Measurements from ENCODE around the gene IFT20. TPM values are rescaled to one million over a fixed set of nuclear protein-coding genes. Genes with fewer than 3 reads are reported as not detected.

Gene IFT20
- total RNA-seq, 1 donor from 2014 or later = 25.9 TPM

- no peak overlapping the region for H3K4me3 Mint-ChIP-seq
- no peak overlapping the region for H3K27ac Mint-ChIP-seq
- peaks cover 14% of the 10 kb centered on the region for H3K36me3 Mint-ChIP-seq (ENCODE audit: low read depth)
- H3K27me3 Mint-ChIP-seq = no peaks in the 10 kb centered on the region
- ChIA-PET CTCF (interaction anchor here (0.8 kb wide), 1 partner anchor 10 kb away, joined by 3 read pairs; the partner anchor contains the start of gene POLDIP2), POLR2A (interaction anchor here (1.6 kb wide), 1 partner anchor 11 kb away, joined by 4 read pairs; the partner anchor contains the start of gene POLDIP2)
- H3K4me1 Mint-ChIP-seq = peaks cover 20% of the 10 kb centered on the region
- H3K9me3 Mint-ChIP-seq = no peaks in the 10 kb centered on the region
- ATAC-seq (ENCODE audit: low read depth) = no peak
- TF ChIP-seq CTCF (IDR thresholded peaks at IDR 0.05) = no peak
- DNase-seq = no peak
- intact Hi-C loops (cut with micrococcal nuclease) = no loop called here
Observed at GRCh38 chr17:28368306-28368831, 33.1 kb upstream of the IFT20 start.

- ChIA-PET CTCF (interaction anchor here (0.8 kb wide), 1 partner anchor 10 kb away, joined by 3 read pairs; the partner anchor contains the start of gene POLDIP2), POLR2A (interaction anchor here (1.6 kb wide), 1 partner anchor 11 kb away, joined by 4 read pairs; the partner anchor contains the start of gene POLDIP2)
- DNase-seq (no peak), ATAC-seq (ENCODE audit: low read depth) (no peak)
- H3K9me3 Mint-ChIP-seq = no peaks in the 10 kb centered on the region
- H3K36me3 Mint-ChIP-seq (ENCODE audit: low read depth) = peaks cover 19% of the 10 kb centered on the region
- intact Hi-C loops (cut with micrococcal nuclease) = no loop called here
- H3K4me1 Mint-ChIP-seq = peaks cover 14% of the 10 kb centered on the region
- H3K4me3 Mint-ChIP-seq = no peak overlapping the region
- TF ChIP-seq CTCF (IDR thresholded peaks at IDR 0.05) = no peak
- H3K27ac Mint-ChIP-seq = no peak overlapping the region
- no peaks in the 10 kb centered on the region for H3K27me3 Mint-ChIP-seq
Observed at GRCh38 chr17:28367641-28368305, 32.5 kb upstream of the IFT20 start.

- no peaks in the 10 kb centered on the region for H3K27me3 Mint-ChIP-seq
- no peak overlapping the region for H3K4me3 Mint-ChIP-seq
- H3K36me3 Mint-ChIP-seq (ENCODE audit: low read depth) = peaks cover 26% of the 10 kb centered on the region
- ATAC-seq (ENCODE audit: low read depth) (no peak), DNase-seq (no peak)
- ChIA-PET POLR2A (interaction anchor here (1.4 to 1.6 kb wide), 2 partner anchors 9 to 31 kb away, joined by 7 to 10 read pairs; partner anchors contain the start of genes IFT20, POLDIP2 and TNFAIP1), CTCF (interaction anchor here (0.6 to 0.9 kb wide), 2 partner anchors 49 to 283 kb away, joined by 3 read pairs; no protein-coding TSS in a partner anchor)
- no peaks in the 10 kb centered on the region for H3K9me3 Mint-ChIP-seq
- peaks cover 8% of the 10 kb centered on the region for H3K4me1 Mint-ChIP-seq
- intact Hi-C loops (cut with micrococcal nuclease) = no loop called here
- H3K27ac Mint-ChIP-seq = no peak overlapping the region
- TF ChIP-seq CTCF (IDR thresholded peaks at IDR 0.05) = no peak
Observed at GRCh38 chr17:28366605-28367004, 31.3 kb upstream of the IFT20 start.

- TF ChIP-seq CTCF (IDR thresholded peaks at IDR 0.05) = no peak
- CTCF ChIA-PET = no interaction called here
- DNase-seq (no peak), ATAC-seq (ENCODE audit: low read depth) (no peak)
- Mint-ChIP-seq H3K9me3 (no peaks in the 10 kb centered on the region), H3K36me3 (ENCODE audit: low read depth) (peaks cover 36% of the 10 kb centered on the region), H3K27me3 (no peaks in the 10 kb centered on the region), H3K4me3 (no peak overlapping the region), H3K4me1 (peaks cover 2% of the 10 kb centered on the region), H3K27ac (no peak overlapping the region)
- POLR2A ChIA-PET = interaction anchor here (1.6 kb wide), 1 partner anchor 8 kb away, joined by 10 read pairs; the partner anchor contains the start of gene POLDIP2
- intact Hi-C loops (cut with micrococcal nuclease) = no loop called here
Observed at GRCh38 chr17:28365487-28365886, 30.2 kb upstream of the IFT20 start.

GRCh38 chr17:28364665-28365363, 29.5 kb upstream of the IFT20 start, which contains the start of gene SEBOX:
Gene SEBOX (minus strand): TSS chr17:28365199. CDS start chr17:28365151, 48 bp downstream.
- H3K9me3 Mint-ChIP-seq = no peaks in the 10 kb centered on the region
- peaks cover 42% of the 10 kb centered on the region for H3K36me3 Mint-ChIP-seq (ENCODE audit: low read depth)
- H3K4me3 Mint-ChIP-seq = no peak within 1 kb of the TSS
- ATAC-seq (ENCODE audit: low read depth) (no peak), DNase-seq (no peak)
- no peaks in the 10 kb centered on the region for H3K4me1 Mint-ChIP-seq
- no peak for TF ChIP-seq CTCF (IDR thresholded peaks at IDR 0.05)
- intact Hi-C loops (cut with micrococcal nuclease) = no loop called here
- CTCF ChIA-PET = no interaction called here
- no peak within 1 kb of the TSS for H3K27ac Mint-ChIP-seq
- no peaks in the 10 kb centered on the region for H3K27me3 Mint-ChIP-seq
- POLR2A ChIA-PET = no interaction called here

Measured in activated B cell treated with CpG ODN at 0.5 μM for 24 hours (primary cell).